HG03108 (cell line): ENCODE measurements around the gene SUFU.

Experiments
- ATAC-seq: cut with Tn5 transposase; IDR thresholded peaks from one replicate; pipeline ENCODE4 v1.9.1; 2021; ENCODE audit warnings: moderate library complexity; ENCODE audit not compliant: unreplicated experiment

The SUFU gene

GRCh38 chr10:102682416-102682815 is 178.6 kb downstream of the SUFU start:
- ATAC-seq: no peak

GRCh38 chr10:102682981-102683380 is 179.2 kb downstream of the SUFU start:
- ATAC-seq: no peak
